ENCODE measurements around the gene VOPP1. TPM values are rescaled to one million over a fixed set of nuclear protein-coding genes. Genes with fewer than 3 reads are reported as not detected.
A peak's percentile ranks its signal among the peaks of the same experiment; 100 is the strongest.

Gene VOPP1
- total RNA-seq, 1 donor from 2014 or later: 53.7 TPM

DNA sequence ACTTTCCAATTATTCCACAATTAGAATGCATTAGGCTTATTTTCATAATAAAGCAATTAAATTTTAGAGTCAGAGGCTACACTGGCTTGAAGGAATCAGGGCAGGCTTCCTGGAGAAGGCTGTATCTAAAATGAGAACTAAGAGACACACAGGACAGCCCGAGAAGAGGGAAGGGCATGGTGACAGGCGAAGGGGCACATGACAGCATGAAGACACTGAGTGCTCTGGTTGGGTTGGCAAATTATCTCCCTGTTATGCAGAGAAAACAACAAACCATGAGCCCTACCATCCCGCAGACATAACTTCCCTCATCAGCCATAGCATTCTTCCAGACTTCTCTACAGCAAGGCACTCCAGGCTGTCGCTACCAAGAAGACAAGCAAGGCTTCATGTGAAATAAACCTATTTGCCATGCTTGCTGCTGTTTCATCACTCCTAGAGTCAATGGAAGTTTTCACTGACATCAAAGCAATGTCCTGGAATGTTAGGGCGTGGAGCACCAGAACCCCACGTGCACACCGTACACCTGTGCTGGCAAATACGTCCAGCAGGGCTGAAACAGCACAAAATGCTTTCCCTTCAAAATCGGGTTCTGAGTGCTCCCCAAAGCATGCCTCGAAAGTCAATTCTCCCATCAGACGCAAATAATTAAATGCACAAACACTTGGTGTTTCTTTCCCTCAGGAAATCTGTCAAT is 21.3 kb downstream of the VOPP1 start:
- ATAC-seq (peak; percentile 54), DNase-seq (no peak)
- intact Hi-C loops (cut with DNase I): no loop called here
- no peak overlapping the region for H3K27ac ChIP-seq
- H3K36me3 ChIP-seq: no peaks in the 10 kb centered on the region
- TF ChIP-seq, protein P1, sequence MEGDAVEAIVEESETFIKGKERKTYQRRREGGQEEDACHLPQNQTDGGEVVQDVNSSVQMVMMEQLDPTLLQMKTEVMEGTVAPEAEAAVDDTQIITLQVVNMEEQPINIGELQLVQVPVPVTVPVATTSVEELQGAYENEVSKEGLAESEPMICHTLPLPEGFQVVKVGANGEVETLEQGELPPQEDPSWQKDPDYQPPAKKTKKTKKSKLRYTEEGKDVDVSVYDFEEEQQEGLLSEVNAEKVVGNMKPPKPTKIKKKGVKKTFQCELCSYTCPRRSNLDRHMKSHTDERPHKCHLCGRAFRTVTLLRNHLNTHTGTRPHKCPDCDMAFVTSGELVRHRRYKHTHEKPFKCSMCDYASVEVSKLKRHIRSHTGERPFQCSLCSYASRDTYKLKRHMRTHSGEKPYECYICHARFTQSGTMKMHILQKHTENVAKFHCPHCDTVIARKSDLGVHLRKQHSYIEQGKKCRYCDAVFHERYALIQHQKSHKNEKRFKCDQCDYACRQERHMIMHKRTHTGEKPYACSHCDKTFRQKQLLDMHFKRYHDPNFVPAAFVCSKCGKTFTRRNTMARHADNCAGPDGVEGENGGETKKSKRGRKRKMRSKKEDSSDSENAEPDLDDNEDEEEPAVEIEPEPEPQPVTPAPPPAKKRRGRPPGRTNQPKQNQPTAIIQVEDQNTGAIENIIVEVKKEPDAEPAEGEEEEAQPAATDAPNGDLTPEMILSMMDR (IDR thresholded peaks at IDR 0.05): no peak
- H3K27me3 ChIP-seq: no peaks in the 10 kb centered on the region
- H3K9me3 ChIP-seq: no peaks in the 10 kb centered on the region
- H3K4me1 ChIP-seq: peaks cover 32% of the 10 kb centered on the region
- H3K4me3 ChIP-seq: no peak overlapping the region

DNA sequence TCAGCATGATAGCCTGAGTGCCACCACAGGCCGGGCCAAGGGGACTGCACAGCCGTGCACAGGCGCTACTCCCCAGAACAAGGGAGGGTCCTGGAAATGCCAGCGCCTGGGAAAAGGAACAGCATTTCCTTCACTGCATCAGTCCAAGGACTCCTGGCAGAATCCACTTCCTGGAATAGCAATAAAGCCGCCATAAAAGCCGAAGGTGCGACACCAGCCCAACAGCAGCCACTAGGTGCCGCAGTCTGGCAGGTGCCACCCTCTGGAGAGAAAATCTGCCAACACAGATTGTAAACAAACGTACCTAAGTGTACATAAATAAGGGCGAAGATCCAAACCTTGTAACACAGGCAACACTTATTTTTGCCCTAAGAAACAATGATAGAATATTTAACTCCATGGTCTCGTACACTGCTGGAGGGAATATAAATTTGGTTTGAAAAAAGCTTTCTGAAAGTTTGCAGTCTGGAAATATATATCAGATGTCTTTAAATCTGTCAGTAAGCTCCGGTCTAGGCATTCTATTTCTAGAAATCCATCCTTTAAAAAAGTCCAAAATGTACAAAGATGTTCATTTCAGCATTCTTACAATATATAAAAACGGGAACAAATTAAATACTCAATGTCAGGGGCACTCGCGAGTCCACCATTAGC is 22.2 kb downstream of the VOPP1 start:
- DNase-seq: no peak
- Histone ChIP-seq H3K4me3 (no peak overlapping the region), H3K27ac (no peak overlapping the region), H3K27me3 (no peaks in the 10 kb centered on the region), H3K4me1 (peaks cover 32% of the 10 kb centered on the region), H3K9me3 (no peaks in the 10 kb centered on the region), H3K36me3 (no peaks in the 10 kb centered on the region)
- ATAC-seq: no peak
- TF ChIP-seq, protein P1 (IDR thresholded peaks at IDR 0.05): peak; percentile 37
- intact Hi-C loops (cut with DNase I): no loop called here

DNA sequence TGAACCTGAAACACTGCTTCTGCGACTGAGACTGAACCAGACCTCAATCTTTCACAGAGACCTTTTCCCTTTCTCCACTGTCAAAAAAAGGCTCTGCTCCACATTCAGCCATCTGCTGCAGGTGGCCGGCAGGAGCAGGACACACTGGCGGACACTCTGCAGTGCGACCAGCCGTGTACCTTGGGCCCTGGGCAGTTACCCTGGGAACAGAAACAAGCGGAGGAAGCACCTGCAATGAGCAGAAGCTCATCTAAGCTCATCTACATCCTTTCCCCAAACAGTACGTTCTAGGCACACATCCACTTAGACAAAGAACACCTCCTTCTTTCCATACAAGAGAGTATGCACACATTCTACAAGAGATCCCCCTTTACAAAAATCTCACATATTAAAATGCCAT is 22.8 kb downstream of the VOPP1 start:
- no peak for DNase-seq
- H3K4me3 ChIP-seq: no peak overlapping the region
- TF ChIP-seq, protein P1 (IDR thresholded peaks at IDR 0.05): no peak
- no peaks in the 10 kb centered on the region for H3K27me3 ChIP-seq
- intact Hi-C loops (cut with DNase I): no loop called here
- H3K36me3 ChIP-seq: no peaks in the 10 kb centered on the region
- peaks cover 32% of the 10 kb centered on the region for H3K4me1 ChIP-seq
- no peak for ATAC-seq
- H3K9me3 ChIP-seq: no peaks in the 10 kb centered on the region
- H3K27ac ChIP-seq: no peak overlapping the region

DNA sequence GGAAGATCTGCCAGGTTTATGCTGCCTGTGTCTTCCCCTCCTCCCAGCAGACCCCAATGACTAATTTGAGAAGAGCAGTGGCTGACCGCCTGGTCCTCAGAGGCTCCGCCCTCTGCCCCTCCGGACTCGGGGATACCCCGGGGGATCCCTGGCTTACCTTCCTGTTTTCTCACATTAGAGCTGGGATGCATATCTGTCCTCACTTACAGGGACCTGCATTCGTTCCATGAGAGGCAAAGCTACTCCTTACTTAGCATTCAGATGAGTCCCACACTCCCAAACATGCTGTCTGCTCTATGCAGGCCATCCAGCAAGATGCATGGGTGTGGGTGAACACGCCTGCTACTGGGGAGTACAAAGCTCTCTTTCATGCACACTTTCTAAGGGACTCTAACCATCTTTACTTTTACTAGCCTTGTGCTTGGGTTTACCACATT is 24.0 kb downstream of the VOPP1 start:
- no peak overlapping the region for H3K4me3 ChIP-seq

DNA sequence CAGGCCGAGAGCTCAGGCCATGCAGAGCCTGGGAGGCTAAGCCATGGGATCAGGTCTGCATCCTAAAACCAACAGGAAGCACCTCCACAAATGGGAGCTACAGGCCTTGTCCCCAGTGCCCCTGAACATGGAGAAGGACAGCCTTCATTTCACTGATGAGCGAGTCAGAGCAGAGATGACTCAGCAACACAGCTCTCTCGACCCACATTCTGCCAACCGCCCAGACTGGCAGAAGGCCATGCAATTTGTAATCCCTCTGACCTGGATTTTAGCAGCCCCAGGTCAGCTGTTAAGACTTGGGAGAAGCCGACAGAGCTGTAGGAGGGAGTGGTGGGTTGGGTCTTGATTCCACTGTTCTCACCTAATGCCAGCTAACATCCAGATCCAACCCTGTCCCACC is 25.5 kb downstream of the VOPP1 start:
- no peaks in the 10 kb centered on the region for H3K27me3 ChIP-seq
- ATAC-seq: peak; percentile 88
- no peaks in the 10 kb centered on the region for H3K36me3 ChIP-seq
- H3K4me3 ChIP-seq: no peak overlapping the region
- no peak overlapping the region for H3K27ac ChIP-seq
- no peaks in the 10 kb centered on the region for H3K9me3 ChIP-seq
- peak; percentile 78 for DNase-seq
- TF ChIP-seq, protein P1 (IDR thresholded peaks at IDR 0.05): no peak
- peaks cover 19% of the 10 kb centered on the region for H3K4me1 ChIP-seq
- intact Hi-C loops (cut with DNase I): no loop called here

More for the DNA sequence above, 24.0 kb downstream of the VOPP1 start:
- DNase-seq (no peak), ATAC-seq (no peak)
- Histone ChIP-seq H3K36me3 (no peaks in the 10 kb centered on the region), H3K27ac (no peak overlapping the region), H3K27me3 (no peaks in the 10 kb centered on the region), H3K4me1 (peaks cover 31% of the 10 kb centered on the region), H3K9me3 (no peaks in the 10 kb centered on the region)
- intact Hi-C loops (cut with DNase I): no loop called here
- TF ChIP-seq, protein P1 (IDR thresholded peaks at IDR 0.05): no peak
